ENCODE measurements around the gene MTMR1. TPM values are rescaled to one million over a fixed set of nuclear protein-coding genes. Genes with fewer than 3 reads are reported as not detected.

MTMR1 gene
- total RNA-seq, 1 donor from 2014 or later = 9.3 TPM

DNA sequence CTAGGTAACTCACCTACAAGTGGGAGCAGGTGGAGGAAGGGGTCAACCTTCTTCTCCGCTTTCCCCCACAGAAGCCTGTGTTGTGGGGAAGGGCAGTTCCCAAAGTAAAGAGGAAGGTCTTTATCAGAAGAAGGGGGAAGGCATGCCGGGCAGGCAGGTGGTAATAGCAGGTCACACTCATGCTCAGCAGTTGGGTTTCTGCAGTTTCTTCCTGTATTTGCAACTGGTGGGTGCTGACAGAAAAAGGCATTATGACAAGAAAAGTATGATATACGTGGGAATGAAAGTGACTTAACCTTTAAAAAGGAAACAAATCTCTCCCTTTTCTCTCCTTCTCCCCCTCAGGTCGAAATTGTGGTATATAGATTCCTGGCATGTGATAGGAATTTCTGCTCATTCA is 3.7 kb downstream of the MTMR1 start:
- no peak for DNase-seq (ENCODE audit: low read depth in 2 of 2)

DNA sequence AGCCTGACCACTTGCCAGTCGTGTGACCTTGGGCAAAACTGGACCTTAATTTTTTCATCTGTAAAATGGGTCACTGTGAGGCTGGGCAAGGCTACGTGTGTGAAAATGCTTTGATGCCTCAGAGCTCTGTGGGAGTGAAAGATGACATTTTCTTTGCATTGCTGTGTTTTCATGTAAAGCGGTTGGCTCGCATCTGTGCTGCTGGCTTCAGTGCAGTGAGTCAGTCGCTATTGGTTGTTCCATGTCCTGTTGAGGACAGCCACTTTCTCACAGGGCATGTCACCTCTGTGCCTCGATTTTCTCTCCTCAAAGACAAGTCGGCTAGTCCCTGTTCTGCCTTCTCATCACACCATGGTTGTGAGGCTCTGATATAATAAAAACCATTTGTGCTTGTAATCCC is 4.4 kb downstream of the MTMR1 start:
- no peak for DNase-seq (ENCODE audit: low read depth in 2 of 2)

- DNase-seq (ENCODE audit: low read depth in 2 of 2) = no peak
Measured at GRCh38 chrX:150698981-150699380, 5.8 kb downstream of the MTMR1 start.

- DNase-seq (ENCODE audit: low read depth in 2 of 2) = no peak
Measured at GRCh38 chrX:150700107-150700506, 6.9 kb downstream of the MTMR1 start.

GRCh38 chrX:150701377-150701776 is 8.2 kb downstream of the MTMR1 start:
- DNase-seq (ENCODE audit: low read depth in 2 of 2) = no peak

GRCh38 chrX:150702966-150703694 is 9.9 kb downstream of the MTMR1 start:
- no peak for DNase-seq (ENCODE audit: low read depth in 2 of 2)

DNA sequence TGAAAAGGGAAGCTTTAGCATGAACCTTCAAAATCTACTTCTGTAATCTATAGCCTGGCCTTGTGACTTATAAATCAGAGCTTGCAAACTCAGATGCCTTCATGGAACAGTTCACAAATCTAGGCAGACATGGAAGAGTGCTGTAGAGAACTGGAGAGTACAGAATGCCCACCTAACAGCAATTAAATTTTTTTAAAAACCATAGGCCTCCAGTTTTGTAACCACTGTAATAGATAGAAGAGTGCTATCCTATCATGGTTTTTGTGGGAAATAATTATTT is 10.4 kb downstream of the MTMR1 start:
- DNase-seq (ENCODE audit: low read depth in 2 of 2) = no peak

GRCh38 chrX:150704030-150704613 is 10.9 kb downstream of the MTMR1 start:
- DNase-seq (ENCODE audit: low read depth in 2 of 2) = peak in 1 of 2 donors; percentile 67

DNA sequence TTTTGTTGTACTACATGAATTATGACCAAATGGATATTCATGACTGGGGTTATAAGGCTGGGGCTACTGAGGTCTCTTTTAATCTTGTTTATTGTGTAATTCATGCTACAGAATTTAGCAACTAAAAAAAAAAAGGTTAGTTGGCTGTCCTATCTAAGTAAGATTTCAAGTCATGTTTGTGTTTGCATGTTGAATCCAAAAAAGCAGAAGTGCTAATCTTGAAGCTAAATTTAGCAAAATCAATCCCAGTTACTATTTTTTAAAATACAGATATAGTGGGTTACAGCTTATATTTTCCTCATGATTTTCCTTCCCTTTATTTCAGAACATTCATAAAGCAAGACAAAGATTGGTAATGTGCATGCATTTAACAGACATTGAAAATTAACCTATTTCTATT is 19.4 kb downstream of the MTMR1 start:
- DNase-seq (ENCODE audit: low read depth in 2 of 2) = no peak

DNA sequence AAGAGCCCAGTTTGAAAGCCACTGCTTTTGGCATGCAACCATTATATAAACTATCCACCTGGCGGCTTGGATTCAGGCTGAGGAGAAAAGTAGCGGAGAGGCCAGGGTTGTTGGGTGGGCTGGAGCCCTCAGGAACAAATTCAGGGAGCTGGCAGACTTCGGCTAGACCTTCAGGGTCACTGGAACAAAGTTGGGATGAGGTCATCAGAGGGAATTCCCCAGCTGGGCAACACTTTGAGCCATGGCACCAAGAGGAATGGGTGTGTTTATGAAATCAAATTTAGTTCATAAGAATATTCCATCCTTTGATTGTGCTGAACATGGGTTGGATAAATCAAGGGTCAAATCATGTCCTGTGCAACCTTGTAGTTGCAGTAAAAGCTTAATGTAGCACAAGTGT is 22.0 kb downstream of the MTMR1 start:
- peak in 1 of 2 donors; percentile 23 for DNase-seq (ENCODE audit: low read depth in 2 of 2)

- no peak for DNase-seq (ENCODE audit: low read depth in 2 of 2)
Measured at GRCh38 chrX:150719621-150720020, 26.4 kb downstream of the MTMR1 start.

DNA sequence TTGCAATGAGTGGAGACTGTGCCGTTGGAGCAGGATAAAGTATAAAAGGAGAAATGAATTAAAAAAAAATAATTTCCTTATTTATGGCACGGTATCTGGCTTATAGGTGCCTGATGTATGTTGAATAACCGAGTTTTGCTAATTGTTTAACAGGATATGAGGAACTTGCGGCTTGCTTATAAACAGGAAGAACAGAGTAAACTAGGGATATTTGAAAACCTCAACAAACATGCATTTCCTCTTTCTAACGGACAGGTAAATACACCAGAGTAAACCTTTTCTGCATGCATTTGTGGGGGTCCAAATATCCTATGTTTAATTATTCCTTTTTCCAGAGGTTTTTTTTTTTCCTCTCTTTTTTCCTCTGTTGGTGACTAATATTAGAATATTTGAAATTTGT is 36.8 kb downstream of the MTMR1 start:
- no peak for DNase-seq (ENCODE audit: low read depth in 2 of 2)

DNA sequence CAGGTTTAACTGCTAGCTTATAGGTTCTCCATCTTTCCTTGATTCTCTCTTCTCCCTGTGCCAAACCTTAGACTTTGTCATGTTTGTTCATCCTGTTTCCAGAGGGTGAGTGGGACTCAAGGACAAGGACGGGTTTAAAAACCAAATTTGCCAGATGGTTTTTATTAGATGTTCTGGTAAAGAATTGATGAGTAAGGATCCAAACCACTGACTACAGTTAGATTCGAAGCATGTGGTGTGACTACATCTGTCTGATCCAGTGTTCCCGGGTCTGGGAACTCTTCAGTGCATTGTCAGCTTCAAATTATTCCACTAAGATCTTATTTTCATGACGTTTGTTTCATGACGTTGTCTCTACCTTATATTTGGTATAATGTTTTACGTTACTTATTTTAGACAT is 37.5 kb downstream of the MTMR1 start:
- DNase-seq (ENCODE audit: low read depth in 2 of 2) = no peak

- no peak for DNase-seq (ENCODE audit: low read depth in 2 of 2)
Measured at GRCh38 chrX:150731795-150732194, 38.6 kb downstream of the MTMR1 start.

DNA sequence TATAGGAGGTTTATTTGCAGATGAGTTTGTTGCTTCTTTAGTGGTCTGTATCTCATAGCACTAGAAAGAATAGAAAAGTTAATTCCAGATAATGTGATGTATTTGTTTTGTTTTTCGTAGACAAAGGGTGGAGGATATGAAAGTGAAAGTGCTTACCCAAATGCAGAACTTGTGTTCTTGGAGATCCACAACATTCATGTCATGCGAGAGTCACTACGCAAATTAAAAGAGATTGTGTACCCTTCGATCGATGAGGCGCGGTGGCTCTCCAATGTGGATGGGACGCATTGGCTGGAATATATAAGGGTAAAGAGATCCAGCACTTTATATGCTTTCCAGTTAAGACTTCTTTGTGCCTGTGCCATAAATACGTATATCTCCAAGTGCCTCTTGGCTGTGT is 43.3 kb downstream of the MTMR1 start:
- DNase-seq (ENCODE audit: low read depth in 2 of 2) = peak; percentile 5 to 12

GRCh38 chrX:150752124-150752523 is 58.9 kb downstream of the MTMR1 start:
- no peak for DNase-seq (ENCODE audit: low read depth in 2 of 2)

DNA sequence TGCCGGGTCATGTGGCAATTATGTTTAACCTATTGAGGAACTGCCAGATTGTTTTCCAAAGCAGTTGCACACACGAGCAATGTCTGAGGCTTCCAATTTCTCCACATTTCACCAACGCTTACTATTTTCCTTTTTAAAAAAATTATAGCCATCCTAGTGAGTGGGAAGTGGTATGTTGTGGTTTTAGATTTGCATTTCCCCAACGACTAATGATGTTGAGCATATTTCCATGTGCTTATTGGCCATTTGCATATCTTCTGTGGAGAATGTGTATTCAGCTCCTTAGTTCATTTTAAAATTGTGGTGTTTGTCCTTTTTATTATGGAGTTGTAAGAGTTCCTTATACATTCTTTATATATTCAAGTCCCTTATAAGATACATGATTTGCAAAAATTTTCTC is 60.2 kb downstream of the MTMR1 start:
- DNase-seq (ENCODE audit: low read depth in 2 of 2) = no peak

GRCh38 chrX:150753968-150754367 is 60.8 kb downstream of the MTMR1 start:
- DNase-seq (ENCODE audit: low read depth in 2 of 2) = no peak

DNA sequence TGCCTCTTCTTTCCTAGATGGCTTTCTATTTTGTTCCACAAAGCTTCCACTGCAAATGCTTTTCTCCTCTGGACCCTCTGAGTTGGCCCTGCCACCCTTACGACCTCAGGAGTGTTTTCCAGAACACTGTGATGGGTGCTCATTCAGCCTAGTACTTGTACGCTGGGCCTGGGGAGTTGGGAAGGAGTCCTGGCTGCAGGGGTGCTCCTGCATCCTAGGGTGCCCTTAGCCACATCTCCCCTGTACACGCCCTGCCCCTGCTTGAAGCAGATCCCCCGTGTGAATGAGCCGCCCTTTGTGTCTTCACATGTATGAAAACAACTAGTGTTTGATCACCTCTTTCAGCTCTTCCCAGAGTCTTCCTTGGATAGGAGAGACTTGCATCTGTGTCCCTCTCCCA is 64.2 kb downstream of the MTMR1 start:
- no peak for DNase-seq (ENCODE audit: low read depth in 2 of 2)

GRCh38 chrX:150759568-150760416 is 66.6 kb downstream of the MTMR1 start:
- DNase-seq (ENCODE audit: low read depth in 2 of 2) = no peak

GRCh38 chrX:150761176-150761818 is 68.1 kb downstream of the MTMR1 start:
- no peak for DNase-seq (ENCODE audit: low read depth in 2 of 2)

DNA sequence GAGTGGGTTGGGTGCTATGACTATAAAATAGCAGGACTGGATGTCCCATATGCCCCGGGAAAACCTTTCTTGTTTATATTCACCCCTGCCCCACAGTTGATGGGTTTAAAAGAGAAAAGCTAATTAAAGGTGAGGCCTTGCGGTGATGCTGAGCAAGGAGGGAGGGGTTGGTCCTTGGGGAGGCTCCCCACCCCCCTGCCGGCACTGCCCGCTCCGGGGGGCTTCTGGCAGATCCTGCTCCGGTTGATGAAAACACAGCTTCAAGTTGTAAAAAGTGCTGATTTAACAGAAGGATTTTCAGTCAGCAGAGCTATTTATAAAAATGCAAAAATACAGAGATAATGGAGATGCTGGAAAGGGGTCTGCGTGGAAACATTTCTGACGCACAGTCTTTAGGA is 68.6 kb downstream of the MTMR1 start:
- DNase-seq (ENCODE audit: low read depth in 2 of 2) = no peak

Data from lung microvascular endothelial cell (primary cell).